Mesenchymal stem cell (in vitro differentiated cells and primary cell): ENCODE results near the gene KRTAP10-1.
"Not testable (repeated sequence)": the region's sequence is repeated elsewhere in the genome, so short reads cannot be mapped to it uniquely, and the experiment has no call there.

Source experiments
- DNase-seq: peaks from one replicate; pipeline ENCODE4 v3.0.0-alpha.2; 2013
- H2AFZ ChIP-seq: one replicate; pipeline ENCODE4 v1.6.1; 2013; ENCODE audit warnings: low read depth, mild to moderate bottlenecking, control low read depth, inconsistent platforms, low read length, moderate library complexity
- H2AK5ac ChIP-seq: 2 replicates; pipeline ENCODE4 v1.6.1; 2013; ENCODE audit warnings: low read length, moderate library complexity, mild to moderate bottlenecking, inconsistent platforms; ENCODE audit not compliant: severe bottlenecking
- H2BK120ac ChIP-seq: one replicate; pipeline ENCODE4 v1.6.1; 2013; ENCODE audit warnings: low read depth, mild to moderate bottlenecking, inconsistent platforms, low read length, moderate library complexity
- H2BK12ac ChIP-seq, 2 experiments: one replicate each; pipeline ENCODE4 v1.6.1; 2013; ENCODE audit warnings: inconsistent platforms in 2 of 2, low read length in 2 of 2, mild to moderate bottlenecking in 2 of 2, moderate library complexity in 2 of 2, control low read depth in 1 of 2
- H2BK15ac ChIP-seq: one replicate; pipeline ENCODE4 v1.6.1; 2013; ENCODE audit warnings: mild to moderate bottlenecking, low read depth, inconsistent platforms; ENCODE audit not compliant: poor library complexity, severe bottlenecking
- H2BK5ac ChIP-seq: 2 replicates; pipeline ENCODE4 v1.6.1; 2013; ENCODE audit warnings: low read depth, mild to moderate bottlenecking, low read length, control low read depth, inconsistent platforms; ENCODE audit not compliant: poor library complexity, severe bottlenecking
- H3K14ac ChIP-seq, 2 experiments: one replicate each; pipeline ENCODE4 v1.6.1; 2013; ENCODE audit warnings: inconsistent platforms in 2 of 2, low read length in 2 of 2, control low read depth in 1 of 2, mild to moderate bottlenecking in 1 of 2, moderate library complexity in 1 of 2
- H3K18ac ChIP-seq, 2 experiments: one replicate each; pipeline ENCODE4 v1.6.1; 2013; ENCODE audit warnings: inconsistent platforms in 2 of 2, low read length in 2 of 2, control low read depth in 1 of 2, low read depth in 1 of 2, mild to moderate bottlenecking in 1 of 2
- H3K23ac ChIP-seq, 2 experiments: one replicate each; pipeline ENCODE4 v1.6.1; 2013; ENCODE audit warnings: inconsistent platforms in 2 of 2, low read length in 2 of 2, mild to moderate bottlenecking in 2 of 2, moderate library complexity in 2 of 2, control low read depth in 1 of 2
- H3K27ac ChIP-seq: 2 replicates; pipeline ENCODE4 v1.5.1; 2013; ENCODE audit warnings: mild to moderate bottlenecking, moderate library complexity, low read length, control low read depth, inconsistent platforms; ENCODE audit not compliant: poor library complexity, severe bottlenecking
- H3K27me3 ChIP-seq, 2 experiments: 2 replicates each; pipeline versions ENCODE4 v1.6.1 to v1.7.0; 2013; ENCODE audit warnings: low read length in 2 of 2, mild to moderate bottlenecking in 2 of 2, moderate library complexity in 2 of 2, control low read depth in 1 of 2, inconsistent platforms in 1 of 2; ENCODE audit not compliant: control insufficient read depth in 1 of 2, insufficient read depth in 1 of 2
- H3K36me3 ChIP-seq, 2 experiments: 2 replicates each; pipeline versions ENCODE4 v1.6.1 to v1.7.0; 2013; ENCODE audit warnings: low read length in 2 of 2, control low read depth in 1 of 2, inconsistent platforms in 1 of 2, low read depth in 1 of 2, mild to moderate bottlenecking in 1 of 2; ENCODE audit not compliant: insufficient read depth in 2 of 2, control insufficient read depth in 1 of 2
- H3K4ac ChIP-seq, 2 experiments: one replicate each; pipeline ENCODE4 v1.6.1; 2013; ENCODE audit warnings: inconsistent platforms in 2 of 2, low read length in 2 of 2, mild to moderate bottlenecking in 2 of 2, moderate library complexity in 2 of 2, control low read depth in 1 of 2, low read depth in 1 of 2
- H3K4me1 ChIP-seq: 2 replicates; pipeline ENCODE4 v1.6.1; 2013; ENCODE audit warnings: low read depth, low read length, control low read depth; ENCODE audit not compliant: control insufficient read depth, insufficient read depth
- H3K4me2 ChIP-seq: 2 replicates; pipeline ENCODE4 v1.6.1; 2013; ENCODE audit warnings: low read length, mild to moderate bottlenecking, inconsistent platforms; ENCODE audit not compliant: poor library complexity, severe bottlenecking
- H3K4me3 ChIP-seq, 2 experiments: 2 replicates each; pipeline versions ENCODE4 v1.5.1 to v1.7.0; 2013; ENCODE audit warnings: low read length in 2 of 2, mild to moderate bottlenecking in 2 of 2, control low read depth in 1 of 2, low read depth in 1 of 2; ENCODE audit not compliant: insufficient read depth in 1 of 2
- H3K79me1 ChIP-seq: replicated peaks from 2 replicates; pipeline ENCODE4 v1.6.1; 2013; ENCODE audit warnings: mild to moderate bottlenecking, control low read depth, low read length, inconsistent platforms; ENCODE audit not compliant: poor library complexity, severe bottlenecking
- H3K9ac ChIP-seq: 2 replicates; pipeline ENCODE4 v1.7.0; 2013; ENCODE audit warnings: mild to moderate bottlenecking, low read length, moderate library complexity
- H3K9me3 ChIP-seq: 2 replicates; pipeline ENCODE4 v1.7.0; 2013; ENCODE audit warnings: mild to moderate bottlenecking, low read length; ENCODE audit not compliant: control insufficient read depth
- H4K8ac ChIP-seq: one replicate; pipeline ENCODE4 v1.6.1; 2013; ENCODE audit warnings: inconsistent platforms, mild to moderate bottlenecking, low read length, moderate library complexity
- H4K91ac ChIP-seq: one replicate; pipeline ENCODE4 v1.6.1; 2013; ENCODE audit warnings: mild to moderate bottlenecking, low read length, inconsistent platforms
- WGBS: methylation state at CpG from one replicate; pipeline ENCODE4 v1.1.7; 2013; ENCODE audit warnings: mixed read lengths; 5-methylcytosine and 5-hydroxymethylcytosine counted together

The KRTAP10-1 gene

GRCh38 chr21:44503006-44503889 is 36.7 kb downstream of the KRTAP10-1 start:
- H3K9ac ChIP-seq, result not testable (repeated sequence)

GRCh38 chr21:44502171-44502958 is 37.6 kb downstream of the KRTAP10-1 start:
- 89% methylated on average over 25 of the region's 27 CpGs for WGBS

More at GRCh38 chr21:44503006-44503889, 36.7 kb downstream of the KRTAP10-1 start:
- H2AFZ ChIP-seq, H2BK15ac ChIP-seq, H3K4me2 ChIP-seq, H3K4me3 ChIP-seq, H3K14ac ChIP-seq, H2BK120ac ChIP-seq, H2AK5ac ChIP-seq, H4K8ac ChIP-seq, H3K18ac ChIP-seq, H2BK12ac ChIP-seq, H3K4ac ChIP-seq, H3K23ac ChIP-seq, H4K91ac ChIP-seq, H3K36me3 ChIP-seq, H2BK5ac ChIP-seq, DNase-seq, H3K9me3 ChIP-seq, H3K79me1 ChIP-seq, H3K27ac ChIP-seq, H3K4me1 ChIP-seq: not testable (repeated sequence)
- H3K27me3 ChIP-seq, result peaks cover 27 to 35% of the 10 kb centered on the region in 2 experiments
- 90% methylated on average over 43 of the region's 44 CpGs for WGBS

DNA sequence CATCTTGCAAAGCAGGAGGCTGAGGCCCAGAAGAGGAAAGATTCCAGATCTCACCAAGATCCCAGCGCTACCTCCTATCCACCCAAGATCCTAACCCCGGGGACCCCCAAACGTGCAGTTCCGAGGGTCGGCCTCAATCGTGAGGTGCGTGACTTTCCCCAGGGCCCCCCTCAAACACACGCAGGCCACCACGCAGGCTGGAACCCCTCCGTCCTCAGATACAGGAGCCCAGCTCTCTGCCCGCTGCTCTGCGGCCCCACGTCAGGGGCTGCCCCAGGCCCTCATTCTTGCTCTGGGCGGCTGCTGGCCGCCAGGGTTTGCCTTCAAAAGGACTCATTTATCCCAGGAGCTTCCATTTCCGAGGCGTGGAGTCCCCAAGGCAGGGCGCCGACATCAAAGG is 39.9 kb downstream of the KRTAP10-1 start:
- Histone ChIP-seq H3K18ac (no peak overlapping the region), H3K27ac (no peak overlapping the region), H3K9ac (no peak overlapping the region), H3K4me3 (no peak overlapping the region), H3K79me1 (no peaks in the 10 kb centered on the region), H2BK12ac (no peak overlapping the region), H3K4me2 (no peak overlapping the region), H3K4ac (no peak overlapping the region), H4K8ac (no peak overlapping the region), H2AFZ (no peak overlapping the region), H2AK5ac (no peak overlapping the region), H3K23ac (no peak overlapping the region), H3K14ac (no peak overlapping the region), H3K27me3 (peaks cover 24 to 39% of the 10 kb centered on the region in 2 experiments), H3K9me3 (no peaks in the 10 kb centered on the region), H2BK5ac (no peak overlapping the region), H2BK120ac (no peak overlapping the region), H4K91ac (no peak overlapping the region), H3K36me3 (no peaks in the 10 kb centered on the region), H3K4me1 (no peaks in the 10 kb centered on the region), H2BK15ac (no peak overlapping the region)
- no peak for DNase-seq
- 90% methylated on average over 15 of the region's 19 CpGs for WGBS

More at GRCh38 chr21:44502171-44502958, 37.6 kb downstream of the KRTAP10-1 start:
- no peaks in the 10 kb centered on the region for H3K4me1 ChIP-seq
- no peak overlapping the region for H4K91ac ChIP-seq
- no peak overlapping the region for H2BK5ac ChIP-seq
- no peak overlapping the region for H2AFZ ChIP-seq
- H3K23ac ChIP-seq, result no peak overlapping the region
- no peaks in the 10 kb centered on the region for H3K79me1 ChIP-seq
- no peak overlapping the region for H3K9ac ChIP-seq
- no peaks in the 10 kb centered on the region for H3K36me3 ChIP-seq
- no peaks in the 10 kb centered on the region for H3K9me3 ChIP-seq
- H3K27ac ChIP-seq, result no peak overlapping the region
- H4K8ac ChIP-seq, result no peak overlapping the region
- no peak overlapping the region for H2BK120ac ChIP-seq
- H3K27me3 ChIP-seq, result peaks cover 27 to 32% of the 10 kb centered on the region in 2 experiments
- no peak for DNase-seq
- no peak overlapping the region for H2BK15ac ChIP-seq
- H3K4me2 ChIP-seq, result no peak overlapping the region
- no peak overlapping the region for H3K4me3 ChIP-seq
- no peak overlapping the region for H3K14ac ChIP-seq
- H3K18ac ChIP-seq, result no peak overlapping the region
- H2AK5ac ChIP-seq, result no peak overlapping the region
- H2BK12ac ChIP-seq, result no peak overlapping the region
- no peak overlapping the region for H3K4ac ChIP-seq

DNA sequence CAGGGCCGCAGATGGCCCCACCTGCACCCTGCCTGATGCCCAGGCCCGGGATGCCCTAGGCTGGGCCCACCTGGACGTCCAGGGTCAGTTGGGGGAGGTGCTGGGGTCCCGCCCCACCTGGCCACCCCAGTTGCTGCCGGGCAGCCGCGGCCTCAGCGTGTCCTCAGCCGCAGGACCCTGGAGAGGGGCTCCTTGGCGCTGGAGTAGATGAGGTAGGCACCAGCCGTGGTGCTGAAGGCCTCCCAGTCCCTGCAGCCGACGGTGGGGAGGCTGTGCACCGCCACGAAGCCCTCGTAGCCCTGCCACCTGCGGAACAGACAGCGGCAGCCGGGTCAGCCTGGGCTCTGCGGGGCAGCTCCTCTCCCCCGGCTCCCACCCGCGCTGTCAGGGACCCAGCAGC is 40.4 kb downstream of the KRTAP10-1 start:
- no peaks in the 10 kb centered on the region for H3K79me1 ChIP-seq
- peak overlapping the region in 1 of 2 experiments; percentile 14 for H3K14ac ChIP-seq
- no peak overlapping the region for H2BK15ac ChIP-seq
- no peak overlapping the region for H2BK5ac ChIP-seq
- H3K4ac ChIP-seq, result no peak overlapping the region
- no peak overlapping the region for H2AFZ ChIP-seq
- WGBS, result 87% methylated on average over 23 of the region's 23 CpGs
- H4K8ac ChIP-seq, result no peak overlapping the region
- no peaks in the 10 kb centered on the region for H3K4me1 ChIP-seq
- H3K9ac ChIP-seq, result no peak overlapping the region
- no peak overlapping the region for H2AK5ac ChIP-seq
- H3K27me3 ChIP-seq, result peaks cover 25 to 39% of the 10 kb centered on the region in 2 experiments
- no peaks in the 10 kb centered on the region for H3K9me3 ChIP-seq
- H2BK120ac ChIP-seq, result no peak overlapping the region
- no peak overlapping the region for H3K27ac ChIP-seq
- DNase-seq, result no peak
- H3K18ac ChIP-seq, result no peak overlapping the region
- no peak overlapping the region for H3K23ac ChIP-seq
- no peaks in the 10 kb centered on the region for H3K36me3 ChIP-seq
- H3K4me3 ChIP-seq, result no peak overlapping the region
- H2BK12ac ChIP-seq, result no peak overlapping the region
- H3K4me2 ChIP-seq, result no peak overlapping the region
- no peak overlapping the region for H4K91ac ChIP-seq
